ENCODE measurements around the gene KIF2C.

GRCh38 chr1:44714944-44715571 lies 24.6 kb upstream of the KIF2C start:
- TF ChIP-seq CTCF (IDR thresholded peaks at IDR 0.05; ENCODE audit: poor library complexity), result peak; percentile 91
- no peak for TF ChIP-seq EZH2 (IDR thresholded peaks at IDR 0.05; ENCODE audit: borderline replicate concordance)
- TF ChIP-seq EZH2phosphoT487 (IDR thresholded peaks at IDR 0.05; ENCODE audit: low read depth, severe bottlenecking, unreplicated experiment), result no peak

Measured in hepatocyte (in vitro differentiated cells).